ENCODE measurements around the gene OR1J4. TPM values are rescaled to one million over a fixed set of nuclear protein-coding genes. Genes with fewer than 3 reads are reported as not detected.
"Not testable (repeated sequence)": the region's sequence is repeated elsewhere in the genome, so short reads cannot be mapped to it uniquely, and the experiment has no call there.

OR1J4 gene
- total RNA-seq, 4 donors from 2014 or later: not detected

- WGBS, 2 donors: 92 to 93% methylated on average over 3 of the region's 3 CpGs
- TF ChIP-seq CTCF (IDR thresholded peaks at IDR 0.05) (no peak), POLR2A (IDR thresholded peaks at IDR 0.05) (no peak), EP300 (IDR thresholded peaks at IDR 0.05) (no peak)
- no peak for DNase-seq (ENCODE audit: low spot score in 2 of 2)
- no peaks in the 10 kb centered on the region for H3K27me3 ChIP-seq
- no peak overlapping the region for H3K4me3 ChIP-seq
- H3K4me1 ChIP-seq: no peaks in the 10 kb centered on the region
- no peaks in the 10 kb centered on the region for H3K36me3 ChIP-seq
- no peak overlapping the region for H3K27ac ChIP-seq
- H3K9me3 ChIP-seq: no peaks in the 10 kb centered on the region
Observed at GRCh38 chr9:122519376-122519775, 435 bp downstream of the OR1J4 start.

- WGBS, 2 donors: 84 to 89% methylated on average over 10 of the region's 10 CpGs
Observed at GRCh38 chr9:122526602-122527001, 7.7 kb downstream of the OR1J4 start.

GRCh38 chr9:122527193-122527592 is 8.3 kb downstream of the OR1J4 start, which contains the start of gene OR1N1:
Gene OR1N1, minus strand, starts transcription at chr9:122527293. Its CDS starts 0 bp downstream, at chr9:122527293.
- no peaks in the 10 kb centered on the region for H3K9me3 ChIP-seq
- H3K27me3 ChIP-seq: no peaks in the 10 kb centered on the region
- TF ChIP-seq POLR2A (IDR thresholded peaks at IDR 0.05) (no peak), EP300 (IDR thresholded peaks at IDR 0.05) (no peak), CTCF (IDR thresholded peaks at IDR 0.05) (no peak)
- H3K27ac ChIP-seq: no peak within 1 kb of the TSS
- no peak for DNase-seq (ENCODE audit: low spot score in 2 of 2)
- H3K4me3 ChIP-seq: no peak within 1 kb of the TSS
- no peaks in the 10 kb centered on the region for H3K36me3 ChIP-seq
- 87 to 94% methylated on average over 3 of the region's 3 CpGs for WGBS, 2 donors
- H3K4me1 ChIP-seq: no peaks in the 10 kb centered on the region

More at GRCh38 chr9:122526602-122527001, 7.7 kb downstream of the OR1J4 start:
- H3K27me3 ChIP-seq: no peaks in the 10 kb centered on the region
- H3K9me3 ChIP-seq: no peaks in the 10 kb centered on the region
- H3K4me1 ChIP-seq: no peaks in the 10 kb centered on the region
- H3K4me3 ChIP-seq: no peak overlapping the region
- no peaks in the 10 kb centered on the region for H3K36me3 ChIP-seq
- no peak for DNase-seq (ENCODE audit: low spot score in 2 of 2)
- TF ChIP-seq POLR2A (IDR thresholded peaks at IDR 0.05) (no peak), EP300 (IDR thresholded peaks at IDR 0.05) (no peak), CTCF (IDR thresholded peaks at IDR 0.05) (no peak)
- no peak overlapping the region for H3K27ac ChIP-seq

GRCh38 chr9:122531157-122531556 is 12.2 kb downstream of the OR1J4 start:
- not testable (repeated sequence) for DNase-seq (ENCODE audit: low spot score in 2 of 2); H3K36me3 ChIP-seq; H3K4me3 ChIP-seq; H3K27ac ChIP-seq; H3K27me3 ChIP-seq; H3K4me1 ChIP-seq; H3K9me3 ChIP-seq
- WGBS, 2 donors: 71 to 78% methylated on average over 4 of the region's 4 CpGs

- H3K27ac ChIP-seq: no peak overlapping the region
- WGBS, 2 donors: 94 to 98% methylated on average over 1 of the region's 1 CpG
- no peak for TF ChIP-seq EP300 (IDR thresholded peaks at IDR 0.05)
- no peak for TF ChIP-seq CTCF (IDR thresholded peaks at IDR 0.05)
- TF ChIP-seq POLR2A (IDR thresholded peaks at IDR 0.05): no peak
- DNase-seq (ENCODE audit: low spot score in 2 of 2): no peak
- H3K36me3 ChIP-seq: no peaks in the 10 kb centered on the region
- no peaks in the 10 kb centered on the region for H3K27me3 ChIP-seq
- H3K4me3 ChIP-seq: no peak overlapping the region
- H3K4me1 ChIP-seq: no peaks in the 10 kb centered on the region
- H3K9me3 ChIP-seq: peaks cover 0 to 14% (median 0%) of the 10 kb centered on the region in 4 donors
Observed at GRCh38 chr9:122536134-122536533, 17.2 kb downstream of the OR1J4 start.

GRCh38 chr9:122537066-122537465 is 18.1 kb downstream of the OR1J4 start:
- peaks cover 0 to 14% (median 0%) of the 10 kb centered on the region in 4 donors for H3K9me3 ChIP-seq
- WGBS, 2 donors: 59 to 68% methylated on average over 7 of the region's 7 CpGs
- not testable (repeated sequence) for DNase-seq (ENCODE audit: low spot score in 2 of 2); H3K4me1 ChIP-seq; H3K36me3 ChIP-seq; H3K4me3 ChIP-seq; H3K27ac ChIP-seq; H3K27me3 ChIP-seq

Data from tibial nerve (tissue), 4 donors.